Neural cell (in vitro differentiated cells): ENCODE results near the gene CREB3L1. TPM values are rescaled to one million over a fixed set of nuclear protein-coding genes. Genes with fewer than 3 reads are reported as not detected.

ENCODE experiments used
- H2AFZ ChIP-seq: fragments of 200-600, 300-800 bp; sonication (generic), shearing (Covaris generic); 2 replicates; pipeline ENCODE4 v1.6.0; 2014; ENCODE audit warnings: low read depth, mild to moderate bottlenecking, antibody characterized with exemption, low read length, moderate library complexity
- H3F3A ChIP-seq: fragments of 200-600 bp; shearing (Covaris generic); 2 replicates; pipeline ENCODE4 v1.6.1; 2016; ENCODE audit warnings: mild to moderate bottlenecking, moderate library complexity, mixed read lengths, antibody characterized with exemption, low read length; ENCODE audit not compliant: insufficient read depth, poor library complexity, severe bottlenecking
- H3K27ac ChIP-seq: fragments of 200-600, 300-800 bp; sonication (generic), shearing (Covaris generic); 2 replicates; pipeline ENCODE4 v1.5.1; 2014; ENCODE audit warnings: mild to moderate bottlenecking, low read length, moderate library complexity
- H3K27me3 ChIP-seq: fragments of 300-800, 200-600 bp; sonication (generic), shearing (Covaris generic); 2 replicates; pipeline ENCODE4 v1.6.0; 2014; ENCODE audit warnings: mild to moderate bottlenecking, low read depth, low read length, moderate library complexity; ENCODE audit not compliant: insufficient read depth
- H3K36me3 ChIP-seq: fragments of 300-800, 200-600 bp; sonication (generic), shearing (Covaris generic); 2 replicates; pipeline ENCODE4 v1.5.1; 2014; ENCODE audit warnings: mild to moderate bottlenecking, antibody characterized with exemption, low read length, moderate library complexity; ENCODE audit not compliant: insufficient read depth
- H3K4me2 ChIP-seq: fragments of 300-800, 200-600 bp; sonication (generic), shearing (Covaris generic); 2 replicates; pipeline ENCODE4 v1.6.0; 2014; ENCODE audit warnings: mild to moderate bottlenecking, low read length
- H3K4me3 ChIP-seq: fragments of 300-800, 200-600 bp; sonication (generic), shearing (Covaris generic); 2 replicates; pipeline ENCODE4 v1.5.1; 2014; ENCODE audit warnings: mild to moderate bottlenecking, low read length, moderate library complexity
- H3K79me2 ChIP-seq: fragments of 200-600 bp; shearing (Covaris generic); replicated peaks from 2 replicates; pipeline ENCODE4 v1.6.0; 2014; ENCODE audit warnings: mild to moderate bottlenecking, low read length, moderate library complexity; ENCODE audit not compliant: insufficient read depth
- H3K9ac ChIP-seq: fragments of 300-800, 200-600 bp; sonication (generic), shearing (Covaris generic); 2 replicates; pipeline ENCODE4 v1.6.1; 2016; ENCODE audit warnings: mild to moderate bottlenecking, low read length, mixed read lengths
- H3K9me2 ChIP-seq: fragments of 200-600 bp; shearing (Covaris generic); 2 replicates; pipeline ENCODE4 v1.6.1; 2016; ENCODE audit warnings: mild to moderate bottlenecking, low read length, mixed read lengths; ENCODE audit not compliant: insufficient read depth
- H3K9me3 ChIP-seq: fragments of 200-600, 300-800 bp; sonication (generic), shearing (Covaris generic); 2 replicates; pipeline ENCODE4 v1.6.1; 2016; ENCODE audit warnings: mild to moderate bottlenecking, mixed run types, low read length, moderate library complexity, mixed read lengths
- H4K20me1 ChIP-seq: fragments of 200-600 bp; shearing (Covaris generic); 2 replicates; pipeline ENCODE4 v1.6.1; 2016; ENCODE audit warnings: mild to moderate bottlenecking, mixed run types; ENCODE audit not compliant: insufficient read depth
- CTCF ChIP-seq: fragments of 450-650 bp; IDR thresholded peaks from 2 replicates; pipeline ENCODE4 v1.5.1; 2014; ENCODE audit warnings: antibody characterized with exemption, mild to moderate bottlenecking, moderate library complexity; ENCODE audit not compliant: poor library complexity, severe bottlenecking
- EP300 ChIP-seq: fragments of 450-650 bp; conservative IDR thresholded peaks from 2 replicates; pipeline ENCODE4 v1.6.1; 2014; ENCODE audit warnings: antibody characterized with exemption, mild to moderate bottlenecking, moderate library complexity; ENCODE audit not compliant: poor library complexity, severe bottlenecking
- EZH2 ChIP-seq: fragments of 200-600, 300-800 bp; shearing (Covaris generic), sonication (generic); IDR thresholded peaks from 2 replicates; pipeline ENCODE4 v1.6.1; 2014; ENCODE audit warnings: antibody characterized with exemption, low read length, borderline replicate concordance, mild to moderate bottlenecking; ENCODE audit not compliant: insufficient read depth, poor library complexity, severe bottlenecking
- MXI1 ChIP-seq: fragments of 450-650 bp; conservative IDR thresholded peaks from 2 replicates; pipeline ENCODE4 v1.6.1; 2014; ENCODE audit warnings: antibody characterized with exemption, mild to moderate bottlenecking; ENCODE audit not compliant: poor library complexity, severe bottlenecking
- POLR2AphosphoS5 ChIP-seq: IDR thresholded peaks from 2 replicates; pipeline ENCODE4 v1.6.1; 2012
- RAD21 ChIP-seq: fragments of 450-650 bp; conservative IDR thresholded peaks from 2 replicates; pipeline ENCODE4 v1.6.1; 2014; ENCODE audit warnings: antibody characterized with exemption, mild to moderate bottlenecking, moderate library complexity
- REST ChIP-seq: IDR thresholded peaks from 2 replicates; pipeline ENCODE4 v1.6.1; 2012; ENCODE audit warnings: borderline replicate concordance
- SMC3 ChIP-seq: fragments of 450-650 bp; conservative IDR thresholded peaks from 2 replicates; pipeline ENCODE4 v1.6.1; 2014; ENCODE audit warnings: antibody characterized with exemption, mild to moderate bottlenecking, moderate library complexity; ENCODE audit not compliant: poor library complexity
- TAF1 ChIP-seq: IDR thresholded peaks from 2 replicates; pipeline ENCODE4 v1.6.1; 2012; ENCODE audit warnings: low read depth
- polyA plus RNA-seq: library from polyadenylated mRNA; depleted of rRNA; stranded (reverse); fragments of >200 nt; gene quantifications from 2 replicates; pipeline ENCODE4 v1.2.3, GENCODE V29; 2014

CREB3L1 gene
- polyA plus RNA-seq, 1 donor from 2014 or later = not detected

- H3K36me3 ChIP-seq = no peaks in the 10 kb centered on the region
- no peaks in the 10 kb centered on the region for H3F3A ChIP-seq
- H3K27me3 ChIP-seq = no peaks in the 10 kb centered on the region
- H3K4me3 ChIP-seq = no peak overlapping the region
- H3K4me2 ChIP-seq = no peak overlapping the region
- H3K79me2 ChIP-seq = peaks cover 19% of the 10 kb centered on the region
- no peak overlapping the region for H3K9ac ChIP-seq
- no peak overlapping the region for H3K27ac ChIP-seq
- no peak overlapping the region for H2AFZ ChIP-seq
- no peaks in the 10 kb centered on the region for H3K9me2 ChIP-seq
- no peak for TF ChIP-seq REST
- TF ChIP-seq POLR2AphosphoS5 = no peak
- TF ChIP-seq MXI1 = no peak
- no peak for TF ChIP-seq EZH2
- no peak for TF ChIP-seq EP300
- no peak for TF ChIP-seq SMC3
- no peaks in the 10 kb centered on the region for H3K9me3 ChIP-seq
- H4K20me1 ChIP-seq = no peaks in the 10 kb centered on the region
Measured at GRCh38 chr11:46350695-46351094, 73.2 kb downstream of the CREB3L1 start.

- Histone ChIP-seq H4K20me1 (no peaks in the 10 kb centered on the region), H3K4me3 (no peak overlapping the region), H3K27ac (no peak overlapping the region), H2AFZ (no peak overlapping the region), H3K9me2 (no peaks in the 10 kb centered on the region), H3K9ac (no peak overlapping the region), H3K79me2 (peaks cover 19% of the 10 kb centered on the region), H3K36me3 (no peaks in the 10 kb centered on the region), H3K4me2 (no peak overlapping the region), H3F3A (no peaks in the 10 kb centered on the region), H3K27me3 (no peaks in the 10 kb centered on the region), H3K9me3 (no peaks in the 10 kb centered on the region)
- TF ChIP-seq RAD21 (no peak), EP300 (no peak), MXI1 (no peak), POLR2AphosphoS5 (no peak), TAF1 (no peak), REST (no peak), SMC3 (no peak), EZH2 (no peak), CTCF (no peak)
Measured at GRCh38 chr11:46351148-46351547, 73.7 kb downstream of the CREB3L1 start.
